DND-41 (cell line): ENCODE measurements around the gene MYH9.

Experiments used
- ATAC-seq: fragments of 200-7000 bp; cut with Tn5 transposase; 3 replicates; pipeline ENCODE4 v1.9.1; 2021; ENCODE audit warnings: low read depth; ENCODE audit not compliant: insufficient read depth
- DNase-seq: peaks from one replicate; pipeline ENCODE4 v3.0.0-alpha.2; 2020
- H2AFZ ChIP-seq: 2 replicates; pipeline ENCODE4 v1.6.0; 2012; ENCODE audit warnings: low read depth, low read length
- H3K27ac ChIP-seq: 2 replicates; pipeline ENCODE4 v1.5.1; 2012; ENCODE audit warnings: low read length, inconsistent platforms
- H3K27me3 ChIP-seq: fragments of 200-600 bp; sonication (generic); 2 replicates; pipeline ENCODE4 v1.6.0; 2012; ENCODE audit warnings: low read length, mild to moderate bottlenecking, inconsistent platforms; ENCODE audit not compliant: insufficient read depth, poor library complexity
- H3K36me3 ChIP-seq: 2 replicates; pipeline ENCODE4 v1.5.1; 2012; ENCODE audit warnings: low read length, inconsistent platforms; ENCODE audit not compliant: insufficient read depth
- H3K4me1 ChIP-seq: 2 replicates; pipeline ENCODE4 v1.5.1; 2012; ENCODE audit warnings: mild to moderate bottlenecking, low read length; ENCODE audit not compliant: insufficient read depth
- H3K4me2 ChIP-seq: 2 replicates; pipeline ENCODE4 v1.6.0; 2012; ENCODE audit warnings: mild to moderate bottlenecking, moderate library complexity, low read length, inconsistent platforms; ENCODE audit not compliant: insufficient read depth
- H3K4me3 ChIP-seq, 2 experiments: fragments of 200-600 bp in 1 of 2; shearing (Covaris generic) in 1 of 2; 2 replicates each; pipeline ENCODE4 v1.5.1; 2012 to 2016; ENCODE audit warnings: inconsistent platforms in 2 of 2, low read length in 2 of 2, mild to moderate bottlenecking in 2 of 2, low read depth in 1 of 2, moderate library complexity in 1 of 2
- H3K79me2 ChIP-seq: 2 replicates; pipeline ENCODE4 v1.6.0; 2012; ENCODE audit warnings: low read length, inconsistent platforms; ENCODE audit not compliant: insufficient read depth
- H3K9ac ChIP-seq: 2 replicates; pipeline ENCODE4 v1.6.0; 2012; ENCODE audit warnings: low read depth, mild to moderate bottlenecking, inconsistent platforms, low read length, moderate library complexity
- H3K9me3 ChIP-seq: 2 replicates; pipeline ENCODE4 v1.5.1; 2012; ENCODE audit warnings: low read length, moderate library complexity, mild to moderate bottlenecking, inconsistent platforms; ENCODE audit not compliant: insufficient read depth, severe bottlenecking
- H4K20me1 ChIP-seq: 2 replicates; pipeline ENCODE4 v1.6.0; 2012; ENCODE audit warnings: low read length; ENCODE audit not compliant: insufficient read depth
- EZH2 ChIP-seq: IDR thresholded peaks from 3 replicates; pipeline ENCODE4 v1.6.1; 2012; ENCODE audit warnings: borderline replicate concordance, low read depth, mild to moderate bottlenecking, moderate library complexity, low read length, inconsistent platforms; ENCODE audit not compliant: severe bottlenecking
- TF ChIP-seq, protein P1 (sequence below): IDR thresholded peaks from 2 replicates; pipeline ENCODE4 v1.5.1; 2012; ENCODE audit warnings: borderline replicate concordance, low read length, moderate library complexity, mild to moderate bottlenecking; ENCODE audit not compliant: poor library complexity, severe bottlenecking; ENCODE audit errors: extremely low read depth

The MYH9 gene

DNA sequence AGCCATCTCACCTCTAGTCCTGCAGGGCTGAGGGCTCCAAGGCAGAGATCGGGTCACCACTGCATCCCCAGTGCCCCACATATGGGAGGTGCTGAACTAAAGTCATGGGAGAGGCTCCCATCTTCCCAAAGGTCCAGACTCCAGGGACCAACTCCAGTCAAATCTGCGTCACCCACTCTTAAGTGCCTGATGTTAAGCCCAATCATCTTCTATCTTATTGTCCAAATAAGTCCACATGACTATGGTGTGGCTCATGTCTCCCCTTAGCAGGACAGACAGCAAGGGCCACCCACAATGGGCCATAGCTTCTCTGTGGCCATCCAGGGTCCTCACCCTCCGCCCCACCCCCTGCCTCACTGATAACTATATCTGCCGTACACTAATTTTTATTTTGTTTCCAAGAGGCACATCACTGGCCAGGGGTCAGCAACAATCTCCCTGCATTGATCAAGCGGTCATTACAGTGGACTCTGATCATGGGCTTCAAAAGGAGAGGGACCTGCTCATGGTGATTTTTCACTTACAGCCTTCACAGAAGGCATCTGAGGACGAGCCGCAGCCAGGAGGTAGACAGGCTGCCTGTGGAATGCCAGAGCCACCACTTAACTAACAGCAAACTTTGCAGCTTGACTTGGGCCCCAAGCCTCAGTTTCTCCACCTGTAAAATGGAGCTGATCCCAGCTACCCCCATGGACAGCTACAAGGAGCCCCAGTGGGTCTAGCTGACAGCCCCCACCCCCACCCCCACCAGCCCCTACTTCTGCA lies 23.3 kb downstream of the MYH9 start:
- DNase-seq (no peak), ATAC-seq (no peak)
- peaks cover 54% of the 10 kb centered on the region for H3K36me3 ChIP-seq
- peaks cover 23% of the 10 kb centered on the region for H3K4me1 ChIP-seq
- H3K27me3 ChIP-seq: no peaks in the 10 kb centered on the region
- no peak overlapping the region for H3K4me3 ChIP-seq
- H3K9me3 ChIP-seq: no peaks in the 10 kb centered on the region
- no peak overlapping the region for H2AFZ ChIP-seq
- no peak overlapping the region for H3K9ac ChIP-seq
- peaks cover 88% of the 10 kb centered on the region for H4K20me1 ChIP-seq
- no peak overlapping the region for H3K27ac ChIP-seq
- peaks cover 99% of the 10 kb centered on the region for H3K79me2 ChIP-seq
- TF ChIP-seq, protein P1, sequence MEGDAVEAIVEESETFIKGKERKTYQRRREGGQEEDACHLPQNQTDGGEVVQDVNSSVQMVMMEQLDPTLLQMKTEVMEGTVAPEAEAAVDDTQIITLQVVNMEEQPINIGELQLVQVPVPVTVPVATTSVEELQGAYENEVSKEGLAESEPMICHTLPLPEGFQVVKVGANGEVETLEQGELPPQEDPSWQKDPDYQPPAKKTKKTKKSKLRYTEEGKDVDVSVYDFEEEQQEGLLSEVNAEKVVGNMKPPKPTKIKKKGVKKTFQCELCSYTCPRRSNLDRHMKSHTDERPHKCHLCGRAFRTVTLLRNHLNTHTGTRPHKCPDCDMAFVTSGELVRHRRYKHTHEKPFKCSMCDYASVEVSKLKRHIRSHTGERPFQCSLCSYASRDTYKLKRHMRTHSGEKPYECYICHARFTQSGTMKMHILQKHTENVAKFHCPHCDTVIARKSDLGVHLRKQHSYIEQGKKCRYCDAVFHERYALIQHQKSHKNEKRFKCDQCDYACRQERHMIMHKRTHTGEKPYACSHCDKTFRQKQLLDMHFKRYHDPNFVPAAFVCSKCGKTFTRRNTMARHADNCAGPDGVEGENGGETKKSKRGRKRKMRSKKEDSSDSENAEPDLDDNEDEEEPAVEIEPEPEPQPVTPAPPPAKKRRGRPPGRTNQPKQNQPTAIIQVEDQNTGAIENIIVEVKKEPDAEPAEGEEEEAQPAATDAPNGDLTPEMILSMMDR: no peak
- no peak for TF ChIP-seq EZH2
- H3K4me2 ChIP-seq: no peak overlapping the region

DNA sequence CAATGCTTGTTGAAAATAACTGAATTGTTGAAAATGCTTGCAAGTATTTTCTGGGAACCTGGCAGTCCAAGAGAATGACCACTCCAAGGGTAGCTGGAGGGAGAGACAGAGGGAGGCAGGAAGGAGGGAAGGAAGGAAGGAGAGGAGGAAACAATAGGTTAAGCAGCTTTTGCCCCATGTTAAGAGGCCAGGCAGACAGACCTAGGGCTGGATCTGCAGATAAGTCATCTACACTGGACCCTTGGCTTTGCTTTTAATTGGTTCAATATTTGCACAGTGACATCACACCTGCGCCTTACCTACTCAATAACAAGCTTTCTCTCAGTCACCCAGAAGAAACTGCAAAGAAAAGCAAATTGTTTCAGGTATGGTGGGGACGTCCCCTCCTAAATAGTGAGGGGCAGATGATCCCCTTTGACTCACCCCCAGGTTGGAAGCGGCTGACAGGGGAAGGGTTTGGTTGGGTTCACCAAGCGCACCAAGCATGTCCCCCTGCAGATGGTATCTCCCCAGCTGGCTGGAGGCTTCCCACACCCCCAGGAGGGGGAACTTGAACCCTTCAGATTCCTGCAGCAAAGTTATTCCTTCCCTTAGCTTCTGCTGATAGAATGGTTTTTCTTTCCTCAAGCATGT lies 24.3 kb downstream of the MYH9 start:
- peaks cover 99% of the 10 kb centered on the region for H3K79me2 ChIP-seq
- peaks cover 51% of the 10 kb centered on the region for H3K36me3 ChIP-seq
- H3K9me3 ChIP-seq: no peaks in the 10 kb centered on the region
- DNase-seq (no peak), ATAC-seq (no peak)
- no peak overlapping the region for H2AFZ ChIP-seq
- H3K9ac ChIP-seq: no peak overlapping the region
- H3K27me3 ChIP-seq: no peaks in the 10 kb centered on the region
- H3K4me1 ChIP-seq: peaks cover 19% of the 10 kb centered on the region
- H4K20me1 ChIP-seq: peaks cover 88% of the 10 kb centered on the region
- H3K4me3 ChIP-seq: no peak overlapping the region
- no peak for TF ChIP-seq EZH2
- TF ChIP-seq, protein P1: no peak
- peak overlapping the region; percentile 30; the same call in 1 of the 2 replicates for H3K27ac ChIP-seq
- no peak overlapping the region for H3K4me2 ChIP-seq

DNA sequence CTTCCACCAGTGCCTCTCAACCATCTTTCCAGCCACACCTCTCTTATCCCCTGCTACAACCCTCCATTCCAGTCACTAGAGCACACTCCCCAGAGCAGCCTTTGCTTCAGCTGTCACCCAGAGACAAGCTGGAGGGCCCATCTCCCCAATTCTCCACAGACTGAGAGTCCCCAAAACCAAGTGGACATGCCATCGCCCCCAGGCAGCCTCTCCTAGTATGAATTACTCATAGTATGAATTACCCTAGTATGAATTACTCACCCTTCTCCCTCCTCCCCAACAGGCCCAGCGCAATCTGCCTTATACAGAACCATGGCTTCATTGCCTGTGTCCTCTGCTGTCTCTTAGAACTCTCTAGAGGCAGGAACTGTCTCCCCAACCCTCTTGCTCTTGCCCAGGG lies 24.8 kb downstream of the MYH9 start:
- no peak overlapping the region for H3K27ac ChIP-seq
- H3K79me2 ChIP-seq: peaks cover 98% of the 10 kb centered on the region
- no peak overlapping the region for H3K4me3 ChIP-seq
- ATAC-seq (no peak), DNase-seq (no peak)
- H3K27me3 ChIP-seq: no peaks in the 10 kb centered on the region
- no peak overlapping the region for H2AFZ ChIP-seq
- no peak for TF ChIP-seq EZH2
- TF ChIP-seq, protein P1: no peak
- H4K20me1 ChIP-seq: peaks cover 87% of the 10 kb centered on the region
- no peak overlapping the region for H3K9ac ChIP-seq
- H3K4me1 ChIP-seq: peaks cover 19% of the 10 kb centered on the region
- H3K4me2 ChIP-seq: no peak overlapping the region
- H3K36me3 ChIP-seq: peaks cover 47% of the 10 kb centered on the region
- no peaks in the 10 kb centered on the region for H3K9me3 ChIP-seq
